Neural cell (in vitro differentiated cells): ENCODE data around the gene ETFA. TPM values are rescaled to one million over a fixed set of nuclear protein-coding genes. Genes with fewer than 3 reads are reported as not detected.
"Not testable (repeated sequence)": the region's sequence is repeated elsewhere in the genome, so short reads cannot be mapped to it uniquely, and the experiment has no call there.

Experiments used
- H2AFZ ChIP-seq: fragments of 200-600, 300-800 bp; sonication (generic), shearing (Covaris generic); 2 replicates; pipeline ENCODE4 v1.6.0; 2014; ENCODE audit warnings: low read depth, mild to moderate bottlenecking, antibody characterized with exemption, low read length, moderate library complexity
- H3F3A ChIP-seq: fragments of 200-600 bp; shearing (Covaris generic); 2 replicates; pipeline ENCODE4 v1.6.1; 2016; ENCODE audit warnings: mild to moderate bottlenecking, moderate library complexity, mixed read lengths, antibody characterized with exemption, low read length; ENCODE audit not compliant: insufficient read depth, poor library complexity, severe bottlenecking
- H3K27ac ChIP-seq: fragments of 200-600, 300-800 bp; sonication (generic), shearing (Covaris generic); 2 replicates; pipeline ENCODE4 v1.5.1; 2014; ENCODE audit warnings: mild to moderate bottlenecking, low read length, moderate library complexity
- H3K27me3 ChIP-seq: fragments of 300-800, 200-600 bp; sonication (generic), shearing (Covaris generic); 2 replicates; pipeline ENCODE4 v1.6.0; 2014; ENCODE audit warnings: mild to moderate bottlenecking, low read depth, low read length, moderate library complexity; ENCODE audit not compliant: insufficient read depth
- H3K36me3 ChIP-seq: fragments of 300-800, 200-600 bp; sonication (generic), shearing (Covaris generic); 2 replicates; pipeline ENCODE4 v1.5.1; 2014; ENCODE audit warnings: mild to moderate bottlenecking, antibody characterized with exemption, low read length, moderate library complexity; ENCODE audit not compliant: insufficient read depth
- H3K4me2 ChIP-seq: fragments of 300-800, 200-600 bp; sonication (generic), shearing (Covaris generic); 2 replicates; pipeline ENCODE4 v1.6.0; 2014; ENCODE audit warnings: mild to moderate bottlenecking, low read length
- H3K4me3 ChIP-seq: fragments of 300-800, 200-600 bp; sonication (generic), shearing (Covaris generic); 2 replicates; pipeline ENCODE4 v1.5.1; 2014; ENCODE audit warnings: mild to moderate bottlenecking, low read length, moderate library complexity
- H3K79me2 ChIP-seq: fragments of 200-600 bp; shearing (Covaris generic); replicated peaks from 2 replicates; pipeline ENCODE4 v1.6.0; 2014; ENCODE audit warnings: mild to moderate bottlenecking, low read length, moderate library complexity; ENCODE audit not compliant: insufficient read depth
- H3K9ac ChIP-seq: fragments of 300-800, 200-600 bp; sonication (generic), shearing (Covaris generic); 2 replicates; pipeline ENCODE4 v1.6.1; 2016; ENCODE audit warnings: mild to moderate bottlenecking, low read length, mixed read lengths
- H3K9me2 ChIP-seq: fragments of 200-600 bp; shearing (Covaris generic); 2 replicates; pipeline ENCODE4 v1.6.1; 2016; ENCODE audit warnings: mild to moderate bottlenecking, low read length, mixed read lengths; ENCODE audit not compliant: insufficient read depth
- H3K9me3 ChIP-seq: fragments of 200-600, 300-800 bp; sonication (generic), shearing (Covaris generic); 2 replicates; pipeline ENCODE4 v1.6.1; 2016; ENCODE audit warnings: mild to moderate bottlenecking, mixed run types, low read length, moderate library complexity, mixed read lengths
- H4K20me1 ChIP-seq: fragments of 200-600 bp; shearing (Covaris generic); 2 replicates; pipeline ENCODE4 v1.6.1; 2016; ENCODE audit warnings: mild to moderate bottlenecking, mixed run types; ENCODE audit not compliant: insufficient read depth
- EP300 ChIP-seq: fragments of 450-650 bp; conservative IDR thresholded peaks from 2 replicates; pipeline ENCODE4 v1.6.1; 2014; ENCODE audit warnings: antibody characterized with exemption, mild to moderate bottlenecking, moderate library complexity; ENCODE audit not compliant: poor library complexity, severe bottlenecking
- EZH2 ChIP-seq: fragments of 200-600, 300-800 bp; shearing (Covaris generic), sonication (generic); IDR thresholded peaks from 2 replicates; pipeline ENCODE4 v1.6.1; 2014; ENCODE audit warnings: antibody characterized with exemption, low read length, borderline replicate concordance, mild to moderate bottlenecking; ENCODE audit not compliant: insufficient read depth, poor library complexity, severe bottlenecking
- MXI1 ChIP-seq: fragments of 450-650 bp; conservative IDR thresholded peaks from 2 replicates; pipeline ENCODE4 v1.6.1; 2014; ENCODE audit warnings: antibody characterized with exemption, mild to moderate bottlenecking; ENCODE audit not compliant: poor library complexity, severe bottlenecking
- POLR2AphosphoS5 ChIP-seq: IDR thresholded peaks from 2 replicates; pipeline ENCODE4 v1.6.1; 2012
- RAD21 ChIP-seq: fragments of 450-650 bp; conservative IDR thresholded peaks from 2 replicates; pipeline ENCODE4 v1.6.1; 2014; ENCODE audit warnings: antibody characterized with exemption, mild to moderate bottlenecking, moderate library complexity
- SMC3 ChIP-seq: fragments of 450-650 bp; conservative IDR thresholded peaks from 2 replicates; pipeline ENCODE4 v1.6.1; 2014; ENCODE audit warnings: antibody characterized with exemption, mild to moderate bottlenecking, moderate library complexity; ENCODE audit not compliant: poor library complexity
- TAF1 ChIP-seq: IDR thresholded peaks from 2 replicates; pipeline ENCODE4 v1.6.1; 2012; ENCODE audit warnings: low read depth
- polyA plus RNA-seq: library from polyadenylated mRNA; depleted of rRNA; stranded (reverse); fragments of >200 nt; gene quantifications from 2 replicates; pipeline ENCODE4 v1.2.3, GENCODE V29; 2014
- TF ChIP-seq, protein P1 (sequence below): fragments of 450-650 bp; IDR thresholded peaks from 2 replicates; pipeline ENCODE4 v1.5.1; 2014; ENCODE audit warnings: antibody characterized with exemption, mild to moderate bottlenecking, moderate library complexity; ENCODE audit not compliant: poor library complexity, severe bottlenecking
- TF ChIP-seq, protein P2 (sequence below): IDR thresholded peaks from 2 replicates; pipeline ENCODE4 v1.6.1; 2012; ENCODE audit warnings: borderline replicate concordance

ETFA gene
- polyA plus RNA-seq, 1 donor from 2014 or later = 145 TPM

DNA sequence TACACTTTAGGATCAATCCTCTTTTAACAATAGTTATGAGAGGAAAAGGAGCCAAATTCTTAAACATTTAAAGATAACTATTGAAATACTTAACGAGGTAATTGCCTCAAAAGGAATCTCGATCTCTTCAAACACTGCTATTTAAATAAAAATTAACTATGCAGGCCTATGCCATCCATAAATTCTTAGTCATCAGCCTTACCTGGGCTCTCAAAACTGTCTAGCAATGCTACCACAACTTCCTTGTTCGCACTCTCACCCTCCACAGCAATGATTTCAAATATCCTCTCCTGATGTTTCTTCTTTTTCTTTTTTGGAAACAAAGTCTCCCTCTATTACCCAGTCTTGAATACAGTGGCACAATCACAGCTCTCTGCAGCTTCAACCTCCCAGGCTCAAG lies 12.3 kb downstream of the ETFA start:
- Histone ChIP-seq H4K20me1 (no peaks in the 10 kb centered on the region), H3K4me3 (no peak overlapping the region), H3K9me3 (no peaks in the 10 kb centered on the region), H3F3A (no peaks in the 10 kb centered on the region), H3K9me2 (no peaks in the 10 kb centered on the region), H3K79me2 (peaks cover 14% of the 10 kb centered on the region), H3K27me3 (no peaks in the 10 kb centered on the region), H3K9ac (no peak overlapping the region), H3K27ac (no peak overlapping the region), H2AFZ (no peak overlapping the region), H3K36me3 (no peaks in the 10 kb centered on the region), H3K4me2 (no peak overlapping the region)
- no peak for TF ChIP-seq POLR2AphosphoS5
- TF ChIP-seq, protein P1, sequence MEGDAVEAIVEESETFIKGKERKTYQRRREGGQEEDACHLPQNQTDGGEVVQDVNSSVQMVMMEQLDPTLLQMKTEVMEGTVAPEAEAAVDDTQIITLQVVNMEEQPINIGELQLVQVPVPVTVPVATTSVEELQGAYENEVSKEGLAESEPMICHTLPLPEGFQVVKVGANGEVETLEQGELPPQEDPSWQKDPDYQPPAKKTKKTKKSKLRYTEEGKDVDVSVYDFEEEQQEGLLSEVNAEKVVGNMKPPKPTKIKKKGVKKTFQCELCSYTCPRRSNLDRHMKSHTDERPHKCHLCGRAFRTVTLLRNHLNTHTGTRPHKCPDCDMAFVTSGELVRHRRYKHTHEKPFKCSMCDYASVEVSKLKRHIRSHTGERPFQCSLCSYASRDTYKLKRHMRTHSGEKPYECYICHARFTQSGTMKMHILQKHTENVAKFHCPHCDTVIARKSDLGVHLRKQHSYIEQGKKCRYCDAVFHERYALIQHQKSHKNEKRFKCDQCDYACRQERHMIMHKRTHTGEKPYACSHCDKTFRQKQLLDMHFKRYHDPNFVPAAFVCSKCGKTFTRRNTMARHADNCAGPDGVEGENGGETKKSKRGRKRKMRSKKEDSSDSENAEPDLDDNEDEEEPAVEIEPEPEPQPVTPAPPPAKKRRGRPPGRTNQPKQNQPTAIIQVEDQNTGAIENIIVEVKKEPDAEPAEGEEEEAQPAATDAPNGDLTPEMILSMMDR = no peak
- TF ChIP-seq RAD21 = no peak

DNA sequence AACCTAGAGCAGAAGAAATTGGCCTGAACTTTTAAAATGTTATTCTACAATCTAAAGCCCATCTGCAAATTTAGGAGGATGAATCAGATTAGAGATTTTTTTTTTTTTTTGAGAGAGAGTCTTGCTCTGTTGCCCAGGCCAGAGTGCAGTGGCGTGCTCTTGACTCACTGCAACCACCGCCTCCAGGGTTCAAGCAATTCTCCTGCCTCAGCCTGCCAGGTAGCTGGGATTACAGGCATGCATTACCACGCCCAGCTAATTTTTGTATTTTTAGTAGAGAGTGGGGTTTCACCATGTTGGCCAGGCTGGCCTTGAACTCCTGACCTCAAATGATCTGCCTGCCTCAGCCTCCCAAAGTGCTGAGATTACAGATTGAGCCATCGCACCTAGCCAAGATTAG lies 13.3 kb downstream of the ETFA start:
- H3K79me2 ChIP-seq, H3K4me2 ChIP-seq, H4K20me1 ChIP-seq: not testable (repeated sequence)

DNA sequence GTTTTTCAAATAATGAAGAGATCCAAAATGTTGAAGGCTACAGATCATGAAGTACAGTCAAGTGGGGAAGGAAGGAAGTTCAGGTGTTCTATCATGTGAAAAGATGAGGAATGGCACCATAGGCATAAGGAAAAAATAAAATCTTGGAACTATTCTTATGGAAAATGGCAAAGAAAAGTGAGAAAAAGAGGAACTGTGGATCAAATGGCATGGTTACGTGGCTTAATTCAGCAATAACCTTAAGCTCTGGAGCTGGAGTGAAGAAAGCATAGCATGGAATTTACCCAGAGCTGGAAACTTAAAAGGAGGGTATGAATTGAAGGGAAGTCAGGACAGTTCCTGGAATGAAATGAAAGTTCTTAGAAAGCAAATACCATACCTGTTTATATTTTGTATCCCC lies 14.4 kb downstream of the ETFA start:
- H3K9me3 ChIP-seq = no peaks in the 10 kb centered on the region
- no peak overlapping the region for H3K9ac ChIP-seq
- no peak overlapping the region for H2AFZ ChIP-seq
- no peak overlapping the region for H3K4me2 ChIP-seq
- H3K9me2 ChIP-seq = no peaks in the 10 kb centered on the region
- no peak for TF ChIP-seq SMC3
- TF ChIP-seq EP300 = no peak
- TF ChIP-seq, protein P1 = no peak
- TF ChIP-seq, protein P2, sequence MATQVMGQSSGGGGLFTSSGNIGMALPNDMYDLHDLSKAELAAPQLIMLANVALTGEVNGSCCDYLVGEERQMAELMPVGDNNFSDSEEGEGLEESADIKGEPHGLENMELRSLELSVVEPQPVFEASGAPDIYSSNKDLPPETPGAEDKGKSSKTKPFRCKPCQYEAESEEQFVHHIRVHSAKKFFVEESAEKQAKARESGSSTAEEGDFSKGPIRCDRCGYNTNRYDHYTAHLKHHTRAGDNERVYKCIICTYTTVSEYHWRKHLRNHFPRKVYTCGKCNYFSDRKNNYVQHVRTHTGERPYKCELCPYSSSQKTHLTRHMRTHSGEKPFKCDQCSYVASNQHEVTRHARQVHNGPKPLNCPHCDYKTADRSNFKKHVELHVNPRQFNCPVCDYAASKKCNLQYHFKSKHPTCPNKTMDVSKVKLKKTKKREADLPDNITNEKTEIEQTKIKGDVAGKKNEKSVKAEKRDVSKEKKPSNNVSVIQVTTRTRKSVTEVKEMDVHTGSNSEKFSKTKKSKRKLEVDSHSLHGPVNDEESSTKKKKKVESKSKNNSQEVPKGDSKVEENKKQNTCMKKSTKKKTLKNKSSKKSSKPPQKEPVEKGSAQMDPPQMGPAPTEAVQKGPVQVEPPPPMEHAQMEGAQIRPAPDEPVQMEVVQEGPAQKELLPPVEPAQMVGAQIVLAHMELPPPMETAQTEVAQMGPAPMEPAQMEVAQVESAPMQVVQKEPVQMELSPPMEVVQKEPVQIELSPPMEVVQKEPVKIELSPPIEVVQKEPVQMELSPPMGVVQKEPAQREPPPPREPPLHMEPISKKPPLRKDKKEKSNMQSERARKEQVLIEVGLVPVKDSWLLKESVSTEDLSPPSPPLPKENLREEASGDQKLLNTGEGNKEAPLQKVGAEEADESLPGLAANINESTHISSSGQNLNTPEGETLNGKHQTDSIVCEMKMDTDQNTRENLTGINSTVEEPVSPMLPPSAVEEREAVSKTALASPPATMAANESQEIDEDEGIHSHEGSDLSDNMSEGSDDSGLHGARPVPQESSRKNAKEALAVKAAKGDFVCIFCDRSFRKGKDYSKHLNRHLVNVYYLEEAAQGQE = no peak
- TF ChIP-seq MXI1 = no peak
- TF ChIP-seq EZH2 = no peak
- TF ChIP-seq POLR2AphosphoS5 = no peak
- TF ChIP-seq RAD21 = no peak
- no peak for TF ChIP-seq TAF1
- H3F3A ChIP-seq = no peaks in the 10 kb centered on the region
- H3K27ac ChIP-seq = no peak overlapping the region
- peaks cover 5% of the 10 kb centered on the region for H3K79me2 ChIP-seq
- no peaks in the 10 kb centered on the region for H4K20me1 ChIP-seq
- H3K36me3 ChIP-seq = no peaks in the 10 kb centered on the region
- no peaks in the 10 kb centered on the region for H3K27me3 ChIP-seq
- H3K4me3 ChIP-seq = no peak overlapping the region

More for the DNA sequence above, 13.3 kb downstream of the ETFA start:
- not testable (repeated sequence) for H3K9me3 ChIP-seq, H3K36me3 ChIP-seq, H3K27ac ChIP-seq, H3K27me3 ChIP-seq, H2AFZ ChIP-seq, H3K9me2 ChIP-seq, H3K9ac ChIP-seq, H3F3A ChIP-seq, H3K4me3 ChIP-seq

DNA sequence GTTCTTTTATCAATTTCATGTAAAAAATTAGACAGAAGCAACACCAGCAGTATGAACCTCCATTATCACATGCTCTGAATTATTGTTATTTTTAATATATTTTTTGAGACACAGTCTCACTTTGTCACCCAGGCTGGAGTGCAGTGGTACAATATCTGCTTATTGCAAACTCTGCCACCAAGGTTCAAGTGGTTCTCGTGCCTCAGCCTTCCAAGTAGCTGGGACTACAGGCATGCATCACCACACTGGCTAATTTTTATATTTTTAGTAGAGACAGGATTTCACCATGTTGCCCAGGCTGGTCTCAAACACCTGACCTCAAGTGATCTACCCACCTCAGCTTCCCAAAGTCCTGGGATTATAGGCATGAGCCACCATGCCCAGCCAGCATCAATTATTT lies 16.8 kb downstream of the ETFA start:
- not testable (repeated sequence) for H3K27ac ChIP-seq, H3K36me3 ChIP-seq, H3K9me3 ChIP-seq, H3K79me2 ChIP-seq, H3K27me3 ChIP-seq, H3F3A ChIP-seq, H2AFZ ChIP-seq, H3K9me2 ChIP-seq, H3K9ac ChIP-seq, H3K4me3 ChIP-seq, H3K4me2 ChIP-seq, H4K20me1 ChIP-seq
